Measurements from ENCODE around the gene ADAM17. TPM values are rescaled to one million over a fixed set of nuclear protein-coding genes. Genes with fewer than 3 reads are reported as not detected.
A peak's percentile ranks its signal among the peaks of the same experiment; 100 is the strongest.

ADAM17 gene
- total RNA-seq, 2 experiments from 2014 or later: 23.0 to 24.4 TPM

GRCh38 chr2:9474361-9475057 is 81.1 kb downstream of the ADAM17 start, which contains the start of gene IAH1:
Gene IAH1, plus strand, starts transcription at chr2:9474551. Its CDS starts 16 bp downstream, at chr2:9474567.
- ChIA-PET CTCF (interaction anchor here (0.6 to 2.1 kb wide), 7 partner anchors 12 to 296 kb away, joined by 3 to 6 read pairs (median 4); no protein-coding TSS in a partner anchor), POLR2A (interaction anchor here (0.7 kb wide), 1 partner anchor 156 kb away, joined by 3 read pairs; the partner anchor contains the start of gene YWHAQ)
- peak within 1 kb of the TSS; percentile 89 for H3K27ac Mint-ChIP-seq
- peaks cover 3% of the 10 kb centered on the region for H3K9me3 Mint-ChIP-seq
- peak; percentile 72 for DNase-seq
- peaks cover 48% of the 10 kb centered on the region for H3K4me1 Mint-ChIP-seq
- H3K27me3 Mint-ChIP-seq: no peaks in the 10 kb centered on the region
- peaks cover 58% of the 10 kb centered on the region for H3K36me3 Mint-ChIP-seq (ENCODE audit: low read depth)
- peak within 1 kb of the TSS; percentile 76 for H3K4me3 Mint-ChIP-seq

DNA sequence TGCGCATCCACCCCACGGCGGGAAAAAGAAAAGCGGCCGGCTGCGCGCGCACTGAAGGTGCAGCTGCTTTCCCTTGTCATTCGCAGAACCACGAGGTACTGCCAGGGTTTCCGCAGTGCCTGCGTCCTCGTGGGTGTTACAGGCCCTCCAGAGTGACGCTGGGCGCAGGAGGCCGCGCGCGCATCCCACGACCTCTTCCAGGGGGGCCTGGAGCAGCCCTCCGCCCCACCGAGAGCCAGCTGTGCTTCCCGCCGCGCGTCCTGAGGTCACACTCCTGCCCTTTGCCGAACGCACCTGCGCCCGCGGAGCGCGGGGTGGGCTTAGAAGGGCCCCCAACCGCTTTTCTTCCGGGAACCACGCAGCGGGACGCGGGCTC is 81.7 kb downstream of the ADAM17 start:
- peaks cover 3% of the 10 kb centered on the region for H3K9me3 Mint-ChIP-seq
- POLR2A ChIA-PET: interaction anchor here (1.1 kb wide), 1 partner anchor 82 kb away, joined by 3 read pairs; no protein-coding TSS in a partner anchor
- H3K4me3 Mint-ChIP-seq: peak overlapping the region; percentile 76
- H3K4me1 Mint-ChIP-seq: peaks cover 46% of the 10 kb centered on the region
- CTCF ChIA-PET: interaction anchor here (1.0 to 2.1 kb wide), 3 partner anchors 26 to 36 kb away, joined by 3 to 6 read pairs (median 5); no protein-coding TSS in a partner anchor
- DNase-seq: peak; percentile 79
- H3K27me3 Mint-ChIP-seq: no peaks in the 10 kb centered on the region
- H3K27ac Mint-ChIP-seq: peak overlapping the region; percentile 89
- H3K36me3 Mint-ChIP-seq (ENCODE audit: low read depth): peaks cover 56% of the 10 kb centered on the region

DNA sequence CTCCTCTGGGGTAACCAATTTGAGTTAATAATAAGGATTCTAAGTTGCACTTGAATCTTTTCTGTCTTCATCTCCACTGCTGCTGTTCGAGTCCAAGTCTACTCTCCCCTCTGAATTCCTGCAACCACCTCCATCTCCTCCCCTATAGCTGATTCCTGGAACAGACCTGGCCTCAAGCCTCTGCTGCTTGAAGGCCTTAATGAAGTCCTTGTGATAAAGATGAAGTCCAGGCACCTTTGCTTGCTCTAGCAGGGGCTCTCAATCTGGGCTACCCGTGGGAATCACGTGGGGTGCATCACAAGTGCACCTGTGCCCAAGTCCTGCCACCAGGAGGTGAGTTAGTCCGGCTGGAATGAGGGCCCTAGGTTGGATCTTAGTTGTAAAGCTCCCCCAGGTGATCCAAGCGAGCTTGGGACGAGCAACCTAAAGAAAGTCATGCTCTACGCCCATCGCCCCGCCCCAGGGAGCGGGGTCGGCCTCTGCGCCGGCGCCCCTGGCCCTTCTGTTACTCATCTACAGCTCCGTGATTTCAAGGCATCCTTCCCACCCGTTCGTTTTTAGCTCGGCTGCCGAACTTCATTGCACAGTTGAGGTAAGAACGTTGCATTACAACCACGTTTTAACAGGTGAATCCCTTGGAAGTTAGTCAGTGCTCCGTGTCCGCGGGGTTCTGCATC is 82.2 kb downstream of the ADAM17 start:
- Mint-ChIP-seq H3K27me3 (no peaks in the 10 kb centered on the region), H3K9me3 (peaks cover 3% of the 10 kb centered on the region), H3K36me3 (ENCODE audit: low read depth) (peaks cover 51% of the 10 kb centered on the region), H3K27ac (peak overlapping the region; percentile 89), H3K4me1 (peaks cover 41% of the 10 kb centered on the region), H3K4me3 (peak overlapping the region; percentile 76)
- DNase-seq: peak; percentile 29
- ChIA-PET POLR2A (interaction anchor here (1.1 kb wide), 1 partner anchor 83 kb away, joined by 3 read pairs; no protein-coding TSS in a partner anchor), CTCF (interaction anchor here (0.5 to 2.1 kb wide), 6 partner anchors 8 to 49 kb away, joined by 3 to 6 read pairs (median 3); no protein-coding TSS in a partner anchor)

DNA sequence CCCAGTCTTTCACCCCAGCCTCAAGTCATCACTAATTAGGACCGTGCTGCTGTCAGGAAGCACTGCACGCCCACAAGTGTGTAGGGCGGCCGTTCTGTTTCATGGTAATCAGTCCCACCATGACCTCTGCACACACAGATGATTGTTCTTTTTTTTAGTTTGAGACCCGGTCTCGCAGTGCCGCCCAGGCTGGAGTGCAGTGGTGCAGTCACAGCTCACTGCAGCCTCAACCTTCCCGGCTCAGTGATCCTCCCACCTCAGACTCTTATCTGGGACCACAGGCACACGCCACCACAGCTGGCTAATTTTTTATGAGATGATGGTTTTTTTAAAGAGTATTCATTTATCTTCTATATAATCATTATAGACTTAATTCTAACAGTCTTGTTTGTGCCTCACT is 83.1 kb downstream of the ADAM17 start:
- peaks cover 33% of the 10 kb centered on the region for H3K4me1 Mint-ChIP-seq
- CTCF ChIA-PET: interaction anchor here (1.0 kb wide), 1 partner anchor 10 kb away, joined by 3 read pairs; no protein-coding TSS in a partner anchor

DNA sequence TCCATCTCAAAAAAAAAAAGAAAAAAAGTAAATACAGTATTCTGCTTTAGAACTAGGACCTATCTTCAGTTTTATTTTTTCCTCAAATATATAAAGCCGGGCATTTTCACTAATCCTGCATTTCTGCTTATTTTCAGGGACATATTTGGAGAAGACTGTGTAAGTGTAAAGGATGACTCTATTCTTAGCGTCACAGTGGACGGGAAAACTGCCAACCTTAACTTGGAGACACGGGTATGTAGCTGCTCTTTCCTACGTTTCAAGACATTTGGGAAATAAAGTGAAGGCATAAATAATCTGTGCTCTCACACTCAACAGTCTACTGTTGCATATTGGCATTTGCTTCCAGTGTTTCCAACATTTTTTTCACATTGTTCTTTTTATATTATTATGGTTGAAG is 84.4 kb downstream of the ADAM17 start:
- ChIA-PET POLR2A (no interaction called here), CTCF (interaction anchor here (0.9 to 1.3 kb wide), 2 partner anchors 9 to 19 kb away, joined by 3 read pairs; no protein-coding TSS in a partner anchor)

More for the DNA sequence above, 83.1 kb downstream of the ADAM17 start:
- peaks cover 50% of the 10 kb centered on the region for H3K36me3 Mint-ChIP-seq (ENCODE audit: low read depth)
- POLR2A ChIA-PET: no interaction called here
- no peaks in the 10 kb centered on the region for H3K27me3 Mint-ChIP-seq
- H3K4me3 Mint-ChIP-seq: peak overlapping the region; percentile 76
- H3K27ac Mint-ChIP-seq: peak overlapping the region; percentile 14
- DNase-seq: no peak
- peaks cover 3% of the 10 kb centered on the region for H3K9me3 Mint-ChIP-seq

GRCh38 chr2:9467687-9468086 is 87.9 kb downstream of the ADAM17 start:
- Mint-ChIP-seq H3K27ac (no peak overlapping the region), H3K4me1 (peaks cover 8% of the 10 kb centered on the region), H3K36me3 (ENCODE audit: low read depth) (peaks cover 44% of the 10 kb centered on the region), H3K27me3 (no peaks in the 10 kb centered on the region), H3K9me3 (no peaks in the 10 kb centered on the region), H3K4me3 (no peak overlapping the region)
- DNase-seq: no peak
- POLR2A ChIA-PET: no interaction called here
- CTCF ChIA-PET: interaction anchor here (0.6 kb wide), 1 partner anchor 21 kb away, joined by 6 read pairs; no protein-coding TSS in a partner anchor

More for the DNA sequence above, 84.4 kb downstream of the ADAM17 start:
- H3K4me1 Mint-ChIP-seq: peaks cover 22% of the 10 kb centered on the region
- H3K27ac Mint-ChIP-seq: no peak overlapping the region
- no peaks in the 10 kb centered on the region for H3K9me3 Mint-ChIP-seq
- no peak for DNase-seq
- peaks cover 45% of the 10 kb centered on the region for H3K36me3 Mint-ChIP-seq (ENCODE audit: low read depth)
- no peak overlapping the region for H3K4me3 Mint-ChIP-seq
- no peaks in the 10 kb centered on the region for H3K27me3 Mint-ChIP-seq

DNA sequence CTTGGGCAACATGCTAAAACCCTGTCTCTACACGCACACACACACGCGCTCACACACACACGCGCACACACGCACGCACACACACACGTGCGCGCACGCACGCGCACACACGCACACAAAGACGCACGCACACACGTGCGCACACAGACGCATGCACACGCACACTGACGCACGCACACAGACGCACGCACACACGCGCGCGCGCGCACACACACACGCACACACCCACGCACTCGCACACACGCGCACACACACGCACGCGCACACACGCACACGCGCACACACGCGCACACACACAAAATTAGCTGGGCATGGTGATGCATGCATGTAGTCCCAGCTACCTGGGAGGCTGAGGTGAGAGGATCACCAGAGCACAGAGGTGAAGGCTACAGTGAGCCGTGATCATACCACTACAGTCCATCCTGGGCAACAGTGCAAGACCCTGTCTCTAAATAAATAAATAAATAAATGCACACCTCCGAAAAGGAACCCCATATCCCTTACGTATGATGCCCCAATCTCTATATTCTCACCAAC is 89.4 kb downstream of the ADAM17 start:
- no peak for DNase-seq
- H3K9me3 Mint-ChIP-seq: no peaks in the 10 kb centered on the region
- no peak overlapping the region for H3K4me3 Mint-ChIP-seq
- CTCF ChIA-PET: no interaction called here
- peaks cover 33% of the 10 kb centered on the region for H3K36me3 Mint-ChIP-seq (ENCODE audit: low read depth)
- no peak overlapping the region for H3K27ac Mint-ChIP-seq
- H3K4me1 Mint-ChIP-seq: peaks cover 8% of the 10 kb centered on the region
- no peaks in the 10 kb centered on the region for H3K27me3 Mint-ChIP-seq
- POLR2A ChIA-PET: no interaction called here

DNA sequence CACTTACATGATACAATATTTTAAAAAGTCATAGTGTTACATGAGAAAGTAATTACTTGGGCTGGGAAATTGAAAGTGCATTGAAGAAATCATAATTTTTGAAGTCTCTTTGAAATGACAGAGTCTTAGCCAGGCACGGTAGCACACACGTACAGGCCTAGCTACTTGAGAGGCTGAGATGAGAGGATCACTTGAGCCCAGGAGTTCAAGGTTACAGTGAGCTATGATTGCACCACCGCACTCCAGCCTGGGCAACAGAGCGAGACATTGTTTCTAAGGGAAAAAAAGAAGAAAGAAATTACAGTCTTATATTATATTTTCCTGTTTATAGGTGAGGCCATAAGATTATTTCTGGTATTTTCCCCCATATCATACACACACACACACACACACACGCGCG is 90.5 kb downstream of the ADAM17 start:
- Mint-ChIP-seq H3K27ac (no peak overlapping the region), H3K27me3 (no peaks in the 10 kb centered on the region), H3K9me3 (no peaks in the 10 kb centered on the region), H3K36me3 (ENCODE audit: low read depth) (peaks cover 34% of the 10 kb centered on the region), H3K4me1 (peaks cover 8% of the 10 kb centered on the region), H3K4me3 (no peak overlapping the region)
- ChIA-PET CTCF (interaction anchor here (1.2 kb wide), 1 partner anchor 18 kb away, joined by 3 read pairs; no protein-coding TSS in a partner anchor), POLR2A (no interaction called here)
- DNase-seq: no peak

- Mint-ChIP-seq H3K27me3 (no peaks in the 10 kb centered on the region), H3K27ac (peak overlapping the region; percentile 60), H3K9me3 (no peaks in the 10 kb centered on the region), H3K4me1 (peaks cover 8% of the 10 kb centered on the region), H3K36me3 (ENCODE audit: low read depth) (peaks cover 35% of the 10 kb centered on the region), H3K4me3 (no peak overlapping the region)
- no peak for DNase-seq
- POLR2A ChIA-PET: no interaction called here
- CTCF ChIA-PET: no interaction called here
These were observed 92.0 kb downstream of the ADAM17 start for GRCh38 chr2:9463698-9464034.

- POLR2A ChIA-PET: no interaction called here
- Mint-ChIP-seq H3K9me3 (no peaks in the 10 kb centered on the region), H3K27ac (peak overlapping the region; percentile 21), H3K27me3 (no peaks in the 10 kb centered on the region), H3K36me3 (ENCODE audit: low read depth) (peaks cover 35% of the 10 kb centered on the region), H3K4me1 (peaks cover 8% of the 10 kb centered on the region), H3K4me3 (no peak overlapping the region)
- no peak for DNase-seq
- CTCF ChIA-PET: no interaction called here
These were observed 92.5 kb downstream of the ADAM17 start for GRCh38 chr2:9462886-9463697.

- no peak for DNase-seq
- no peaks in the 10 kb centered on the region for H3K9me3 Mint-ChIP-seq
- H3K27me3 Mint-ChIP-seq: no peaks in the 10 kb centered on the region
- peaks cover 30% of the 10 kb centered on the region for H3K36me3 Mint-ChIP-seq (ENCODE audit: low read depth)
- CTCF ChIA-PET: no interaction called here
- POLR2A ChIA-PET: no interaction called here
- no peak overlapping the region for H3K4me3 Mint-ChIP-seq
- no peak overlapping the region for H3K27ac Mint-ChIP-seq
- peaks cover 8% of the 10 kb centered on the region for H3K4me1 Mint-ChIP-seq
These were observed 93.3 kb downstream of the ADAM17 start for GRCh38 chr2:9462313-9462712.

DNA sequence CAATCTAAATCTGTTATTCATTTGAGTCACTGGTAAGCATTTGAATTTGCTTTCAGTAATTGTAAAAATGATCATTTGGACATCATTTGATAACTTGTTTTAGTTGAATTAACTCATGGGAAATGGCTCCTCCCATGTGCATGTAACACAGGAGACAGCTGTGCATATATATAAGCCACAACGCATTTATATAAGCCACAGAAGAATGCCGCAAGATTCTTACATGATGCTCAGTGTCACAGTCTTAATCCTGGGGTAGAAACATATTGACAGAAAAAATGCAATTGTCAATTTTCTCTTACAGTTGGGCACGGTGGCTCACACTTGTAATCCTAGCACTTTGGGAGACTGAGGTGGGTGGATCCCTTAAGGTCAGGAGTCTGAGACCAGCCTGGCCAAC is 94.6 kb downstream of the ADAM17 start:
- no peak overlapping the region for H3K27ac Mint-ChIP-seq
- ChIA-PET CTCF (interaction anchor here (0.6 kb wide), 1 partner anchor 321 kb away, joined by 3 read pairs; no protein-coding TSS in a partner anchor), POLR2A (no interaction called here)
- no peak for DNase-seq
- no peak overlapping the region for H3K4me3 Mint-ChIP-seq
- H3K27me3 Mint-ChIP-seq: no peaks in the 10 kb centered on the region
- no peaks in the 10 kb centered on the region for H3K9me3 Mint-ChIP-seq
- peaks cover 29% of the 10 kb centered on the region for H3K36me3 Mint-ChIP-seq (ENCODE audit: low read depth)
- H3K4me1 Mint-ChIP-seq: peaks cover 8% of the 10 kb centered on the region
